ENCODE measurements around the gene EP300.
A peak's percentile ranks its signal among the peaks of the same experiment; 100 is the strongest.
"Not testable (repeated sequence)": the region's sequence is repeated elsewhere in the genome, so short reads cannot be mapped to it uniquely, and the experiment has no call there.

Gene EP300

DNA sequence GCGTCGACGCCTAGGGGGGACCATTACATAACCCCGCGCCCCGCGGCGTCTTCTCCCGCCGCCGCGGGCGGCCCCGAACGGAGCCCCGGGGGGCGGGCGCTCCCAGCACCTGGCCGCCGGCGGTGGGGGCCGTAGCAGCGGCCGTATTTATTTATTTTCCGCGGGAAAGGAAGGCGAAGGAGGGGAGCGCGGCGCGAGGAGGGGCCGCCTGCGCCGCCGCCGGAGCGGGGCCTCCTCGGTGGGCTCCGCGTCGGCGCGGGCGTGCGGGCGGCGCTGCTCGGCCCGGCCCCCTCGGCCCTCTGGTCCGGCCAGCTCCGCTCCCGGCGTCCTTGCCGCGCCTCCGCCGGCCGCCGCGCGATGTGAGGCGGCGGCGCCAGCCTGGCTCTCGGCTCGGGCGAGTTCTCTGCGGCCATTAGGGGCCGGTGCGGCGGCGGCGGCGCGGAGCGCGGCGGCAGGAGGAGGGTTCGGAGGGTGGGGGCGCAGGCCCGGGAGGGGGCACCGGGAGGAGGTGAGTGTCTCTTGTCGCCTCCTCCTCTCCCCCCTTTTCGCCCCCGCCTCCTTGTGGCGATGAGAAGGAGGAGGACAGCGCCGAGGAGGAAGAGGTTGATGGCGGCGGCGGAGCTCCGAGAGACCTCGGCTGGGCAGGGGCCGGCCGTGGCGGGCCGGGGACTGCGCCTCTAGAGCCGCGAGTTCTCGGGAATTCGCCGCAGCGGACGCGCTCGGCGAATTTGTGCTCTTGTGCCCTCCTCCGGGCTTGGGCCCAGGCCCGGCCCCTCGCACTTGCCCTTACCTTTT is at the start of gene EP300:
TSS of gene EP300 (plus strand) at position 570 of the 795 bp plus-strand sequence. CDS start 413 bp downstream, outside the sequence.
- DNase-seq (ENCODE audit: low read depth in 2 of 2, low spot score in 1 of 2) = peak; percentile 65 to 80

DNA sequence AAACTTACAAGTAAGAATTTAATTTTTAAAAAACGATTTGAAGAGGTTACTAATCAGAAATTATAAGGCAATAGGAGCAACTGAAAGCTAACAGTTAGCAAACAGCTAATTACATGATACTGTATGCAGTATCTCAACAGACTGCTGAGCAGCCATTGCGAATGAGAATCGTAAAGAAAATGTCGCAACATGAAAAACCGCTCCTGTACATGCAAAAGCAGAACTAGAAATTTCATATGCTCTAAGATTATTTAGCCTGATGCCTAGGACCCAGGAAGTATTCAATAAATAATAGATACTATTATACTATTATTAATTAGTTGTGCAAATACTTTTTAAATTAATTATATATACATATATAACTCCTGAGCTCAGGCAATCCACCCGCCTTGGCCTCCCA is 48.7 kb upstream of the EP300 start:
- no peak for DNase-seq (ENCODE audit: low read depth in 2 of 2, low spot score in 1 of 2)

DNA sequence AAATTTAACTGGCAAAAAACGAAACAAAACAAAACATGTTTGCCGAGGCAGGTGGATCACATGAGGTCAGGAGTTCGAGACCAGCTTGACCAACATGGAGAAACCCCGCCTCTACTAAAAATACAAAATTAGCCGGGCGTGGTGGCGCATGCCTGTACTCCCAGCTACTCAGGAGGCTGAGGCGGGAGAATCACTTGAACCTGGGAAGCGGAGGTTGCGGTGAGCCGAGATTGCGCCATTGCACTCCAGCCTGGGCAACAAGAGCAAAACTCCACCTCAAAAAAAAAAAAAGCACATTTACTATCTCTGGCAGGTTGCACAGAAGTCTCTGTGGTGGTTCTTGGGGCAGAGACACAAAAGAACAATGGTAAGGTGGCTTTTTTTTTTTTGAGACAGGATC is 46.8 kb upstream of the EP300 start:
- not testable (repeated sequence) for DNase-seq (ENCODE audit: low read depth in 2 of 2, low spot score in 1 of 2)

DNA sequence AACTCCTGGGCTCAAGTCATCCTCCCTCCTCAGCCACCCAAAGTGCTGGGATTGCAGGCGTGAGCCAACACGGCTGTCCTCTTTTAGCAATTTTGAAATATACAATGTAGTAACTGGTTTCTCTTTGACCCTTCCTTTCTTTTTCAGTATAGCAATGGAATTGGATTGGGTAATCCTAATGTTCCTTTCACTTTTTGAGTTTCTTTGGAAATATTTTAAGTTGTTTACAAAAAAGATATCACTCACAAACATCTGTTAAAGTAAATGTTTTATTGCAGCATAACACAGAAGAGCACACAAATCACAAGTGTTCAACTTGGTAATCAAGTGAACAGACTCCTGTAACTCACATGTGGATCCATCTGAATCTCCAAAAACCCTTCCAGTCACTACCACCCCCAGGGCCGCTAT is 44.6 kb upstream of the EP300 start:
- no peak for DNase-seq (ENCODE audit: low read depth in 2 of 2, low spot score in 1 of 2)

DNA sequence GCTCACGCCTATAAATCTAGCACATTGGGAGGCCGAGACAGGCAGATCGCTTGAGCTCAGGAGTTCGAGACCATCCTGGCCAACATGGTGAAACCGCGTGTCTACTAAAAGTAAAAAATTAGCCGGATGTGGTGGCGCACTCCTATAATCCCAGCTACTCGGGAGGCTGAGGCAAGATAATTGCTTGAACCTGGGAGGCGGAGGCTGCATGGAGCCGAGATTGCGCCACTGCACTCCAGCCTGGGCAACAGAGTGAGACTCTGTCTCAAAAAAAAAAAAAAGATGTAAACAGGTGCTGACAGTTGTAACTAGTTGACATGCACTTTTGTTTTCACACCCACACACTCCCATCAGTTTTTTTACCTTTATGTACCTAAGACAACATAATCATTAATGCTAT is 44.0 kb upstream of the EP300 start:
- not testable (repeated sequence) for DNase-seq (ENCODE audit: low read depth in 2 of 2, low spot score in 1 of 2)

DNA sequence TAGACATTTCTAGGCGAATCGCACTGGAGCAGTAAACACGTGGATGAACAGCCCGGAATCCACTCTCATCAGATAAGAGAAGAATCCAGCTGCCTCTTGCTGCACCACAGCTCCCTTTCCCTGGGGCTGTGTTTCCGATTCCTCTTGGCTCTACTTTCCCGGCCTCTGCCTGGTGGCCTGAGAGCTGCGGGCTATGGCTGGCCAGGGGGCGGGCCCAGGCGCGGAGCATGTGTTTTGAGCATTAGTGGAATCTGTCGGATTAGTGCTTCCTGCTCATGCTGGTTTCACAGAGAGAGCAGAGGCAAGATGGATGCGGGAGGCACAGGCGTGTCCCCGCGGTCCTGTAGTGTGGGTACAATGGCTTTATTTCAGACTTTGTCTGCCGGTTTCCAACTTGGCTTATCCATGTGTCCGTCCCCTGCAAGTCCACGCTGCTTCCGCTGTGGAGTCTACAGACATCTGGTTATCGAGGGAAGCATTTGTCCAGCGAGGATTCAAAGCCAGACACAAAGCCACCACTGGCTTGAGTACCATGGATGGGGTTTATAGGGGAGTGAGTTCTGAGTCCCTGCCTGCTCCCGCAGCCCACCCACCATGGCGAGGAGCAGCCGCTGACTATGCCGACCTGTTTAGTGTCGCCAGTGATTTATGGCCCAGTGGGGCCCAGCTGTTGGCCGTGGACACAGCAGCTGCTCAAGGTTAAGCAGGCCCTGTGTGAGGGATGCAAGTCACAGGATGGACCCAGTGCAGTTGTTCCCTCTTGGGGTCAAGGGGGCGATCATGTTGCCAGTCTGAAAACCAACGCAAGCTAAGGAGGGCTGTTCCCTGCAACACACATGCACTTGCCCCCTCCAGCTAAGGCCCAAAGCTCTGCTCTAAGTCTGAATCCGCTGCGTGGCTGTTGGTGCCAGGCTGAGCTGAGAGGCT is 43.3 kb upstream of the EP300 start:
- no peak for DNase-seq (ENCODE audit: low read depth in 2 of 2, low spot score in 1 of 2)

DNA sequence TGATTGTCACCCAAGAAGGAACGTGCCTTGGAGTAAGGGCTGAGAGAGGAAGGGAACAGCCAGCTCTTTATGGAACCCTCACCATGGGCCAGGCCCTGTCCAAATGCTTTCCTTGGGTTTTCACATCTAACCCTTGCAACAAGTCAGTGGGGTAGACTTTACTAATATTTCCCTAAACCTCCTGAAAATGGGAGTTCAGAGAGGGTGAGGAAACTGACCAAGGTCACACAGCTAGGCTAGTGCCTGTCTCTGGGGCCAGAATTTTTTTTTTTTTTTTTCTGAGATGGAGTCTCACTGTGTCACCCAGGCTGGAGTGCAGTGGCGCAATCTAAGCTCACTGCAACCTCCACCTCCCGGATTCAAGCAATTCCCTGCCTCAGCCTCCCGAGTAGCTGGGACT is 42.6 kb upstream of the EP300 start:
- DNase-seq (ENCODE audit: low read depth in 2 of 2, low spot score in 1 of 2) = not testable (repeated sequence)

DNA sequence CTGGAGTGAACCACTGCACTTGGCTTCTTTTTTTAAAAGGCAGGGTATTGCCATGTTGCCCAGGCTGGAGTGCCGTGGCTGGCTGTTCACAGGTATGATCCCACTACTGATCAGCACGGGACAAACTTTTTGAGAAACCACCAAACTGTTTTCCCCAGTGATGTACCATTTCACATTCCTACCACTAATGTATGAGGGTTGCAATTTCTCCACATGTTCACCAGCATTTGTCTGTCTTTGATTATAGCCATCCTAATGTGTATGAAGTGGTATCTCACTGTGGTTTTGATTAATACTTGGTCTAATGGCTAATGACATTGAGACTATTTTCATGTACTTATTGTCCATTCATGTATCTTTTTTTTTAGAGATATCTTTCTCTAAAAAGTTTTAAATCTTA is 41.5 kb upstream of the EP300 start:
- no peak for DNase-seq (ENCODE audit: low read depth in 2 of 2, low spot score in 1 of 2)

DNA sequence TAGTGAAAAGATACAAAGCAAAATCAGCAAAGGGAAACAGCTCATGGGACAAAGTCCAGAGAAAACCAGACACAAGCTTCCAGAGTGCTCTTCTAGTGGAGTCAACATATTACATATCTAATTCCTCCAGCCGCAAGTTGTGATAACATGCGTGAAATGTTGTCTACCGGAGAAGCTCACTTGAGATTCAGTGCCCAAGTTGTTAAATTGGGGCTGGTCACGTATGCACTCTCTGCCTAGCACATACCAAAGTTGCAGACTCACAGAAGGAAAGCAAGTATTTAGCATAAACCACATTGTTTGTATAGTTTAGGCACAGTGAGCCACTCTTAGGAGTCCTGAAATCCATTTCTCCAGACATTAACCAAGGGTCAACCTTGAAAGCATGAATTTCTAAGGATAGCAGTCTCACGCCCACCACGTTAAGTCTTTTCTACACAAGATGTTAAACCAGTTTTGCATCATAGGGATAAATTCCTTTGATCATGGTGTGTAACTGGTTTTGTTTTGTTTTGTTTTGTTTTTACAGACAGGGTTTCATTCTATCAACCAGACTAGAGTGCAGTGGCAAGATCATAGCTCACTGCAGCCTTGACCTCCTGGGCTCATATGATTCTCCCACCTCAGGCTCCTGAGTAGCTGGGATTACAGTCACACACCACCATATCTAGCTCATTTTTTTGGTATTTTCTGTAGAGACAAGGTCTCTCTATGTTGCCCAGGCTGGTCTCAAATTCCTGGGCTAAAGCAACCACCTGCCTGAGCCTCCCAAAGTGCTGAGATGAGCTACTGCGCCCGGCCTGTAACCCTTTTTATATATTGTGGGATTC is 39.5 kb upstream of the EP300 start:
- DNase-seq (ENCODE audit: low read depth in 2 of 2, low spot score in 1 of 2) = no peak

DNA sequence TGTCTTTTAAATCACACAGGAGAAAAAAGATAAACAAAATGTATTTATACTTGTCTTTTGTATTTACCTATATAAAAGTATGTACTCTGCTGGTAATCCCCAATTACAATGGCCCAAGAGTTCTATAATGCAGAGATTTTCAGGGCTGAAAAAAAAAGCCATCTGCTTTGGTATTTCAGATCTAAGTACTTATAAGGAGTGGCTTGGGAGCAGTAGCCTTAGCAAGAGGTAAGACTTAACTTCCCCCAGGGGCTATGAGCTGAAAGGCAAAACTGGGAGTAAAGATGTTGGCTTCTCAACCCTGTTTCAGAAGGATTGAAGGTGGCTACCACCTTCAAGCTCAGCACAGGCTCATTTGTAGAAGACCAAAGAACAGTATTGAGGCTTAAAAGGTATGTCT is 35.3 kb upstream of the EP300 start:
- DNase-seq (ENCODE audit: low read depth in 2 of 2, low spot score in 1 of 2) = no peak

DNA sequence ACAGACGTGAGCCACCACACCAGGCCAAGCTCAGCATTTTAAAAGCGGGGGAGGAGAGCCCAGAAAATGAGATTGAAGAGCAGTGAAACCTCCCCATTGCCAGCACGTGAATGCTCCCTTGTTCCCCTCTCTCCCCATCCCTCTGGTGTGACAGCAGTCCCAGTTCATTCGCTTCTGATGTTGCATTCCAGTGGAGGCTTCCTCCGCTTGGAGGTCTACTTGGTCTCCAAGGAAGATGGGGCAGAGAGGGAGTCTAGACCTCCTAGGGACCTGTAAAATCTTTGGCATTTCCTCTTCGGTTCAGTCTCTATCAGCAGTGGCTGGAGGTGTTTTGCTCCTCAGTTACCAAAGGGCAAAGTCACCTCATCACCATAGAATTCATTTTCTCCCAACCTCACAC is 30.2 kb upstream of the EP300 start:
- no peak for DNase-seq (ENCODE audit: low read depth in 2 of 2, low spot score in 1 of 2)

DNA sequence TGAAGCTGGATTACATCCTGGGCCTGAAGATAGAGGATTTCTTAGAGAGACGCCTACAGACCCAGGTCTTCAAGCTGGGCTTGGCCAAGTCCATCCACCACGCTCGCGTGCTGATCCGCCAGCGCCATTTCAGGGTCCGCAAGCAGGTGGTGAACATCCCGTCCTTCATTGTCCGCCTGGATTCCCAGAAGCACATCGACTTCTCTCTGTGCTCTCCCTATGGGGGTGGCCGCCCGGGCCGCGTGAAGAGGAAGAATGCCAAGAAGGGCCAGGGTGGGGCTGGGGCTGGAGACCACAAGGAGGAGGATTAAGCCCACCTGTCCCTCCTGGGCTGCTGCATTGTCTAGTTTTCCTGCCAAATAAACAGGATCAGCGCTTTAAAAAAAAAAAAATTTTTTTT is 28.1 kb upstream of the EP300 start:
- DNase-seq (ENCODE audit: low read depth in 2 of 2, low spot score in 1 of 2) = not testable (repeated sequence)

DNA sequence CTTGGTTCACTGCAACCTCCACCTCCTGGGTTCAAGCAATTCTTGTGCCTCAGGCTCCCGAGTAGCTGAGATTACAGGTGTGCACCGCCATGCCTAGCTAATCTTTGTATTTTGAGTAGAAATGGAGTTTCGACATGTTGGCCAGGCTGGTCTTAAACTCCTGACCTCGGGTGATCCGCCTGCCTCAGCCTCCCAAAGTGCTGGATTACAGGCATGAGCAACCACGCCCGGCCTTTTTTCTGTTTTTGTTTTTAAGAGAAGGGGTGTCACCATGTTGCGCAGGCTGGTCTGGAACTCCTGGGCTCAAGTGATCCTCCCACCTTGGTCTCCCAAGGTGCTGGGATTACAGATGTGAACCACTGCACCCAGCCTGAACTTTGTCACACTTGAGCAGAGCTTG is 26.1 kb upstream of the EP300 start:
- DNase-seq (ENCODE audit: low read depth in 2 of 2, low spot score in 1 of 2) = not testable (repeated sequence)

DNA sequence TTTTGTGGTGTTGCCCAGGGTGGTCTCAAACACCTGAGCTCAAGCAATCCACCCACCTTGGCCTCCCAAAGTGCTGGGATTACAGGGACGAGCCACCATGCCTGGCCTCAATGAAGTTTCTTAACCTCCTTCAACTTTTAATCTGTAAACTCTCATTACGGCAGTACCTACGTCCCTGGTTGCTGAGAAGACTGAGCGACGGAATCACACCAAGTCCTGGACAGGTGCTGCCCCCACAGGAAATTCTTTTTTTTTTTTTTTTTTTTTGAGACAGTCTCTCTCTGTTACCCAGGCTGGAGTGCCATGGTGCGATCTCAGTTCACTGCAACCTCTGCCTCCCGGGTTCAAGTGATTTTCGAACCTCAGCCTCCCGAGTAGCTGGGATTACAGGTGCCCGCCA is 24.4 kb upstream of the EP300 start:
- not testable (repeated sequence) for DNase-seq (ENCODE audit: low read depth in 2 of 2, low spot score in 1 of 2)

DNA sequence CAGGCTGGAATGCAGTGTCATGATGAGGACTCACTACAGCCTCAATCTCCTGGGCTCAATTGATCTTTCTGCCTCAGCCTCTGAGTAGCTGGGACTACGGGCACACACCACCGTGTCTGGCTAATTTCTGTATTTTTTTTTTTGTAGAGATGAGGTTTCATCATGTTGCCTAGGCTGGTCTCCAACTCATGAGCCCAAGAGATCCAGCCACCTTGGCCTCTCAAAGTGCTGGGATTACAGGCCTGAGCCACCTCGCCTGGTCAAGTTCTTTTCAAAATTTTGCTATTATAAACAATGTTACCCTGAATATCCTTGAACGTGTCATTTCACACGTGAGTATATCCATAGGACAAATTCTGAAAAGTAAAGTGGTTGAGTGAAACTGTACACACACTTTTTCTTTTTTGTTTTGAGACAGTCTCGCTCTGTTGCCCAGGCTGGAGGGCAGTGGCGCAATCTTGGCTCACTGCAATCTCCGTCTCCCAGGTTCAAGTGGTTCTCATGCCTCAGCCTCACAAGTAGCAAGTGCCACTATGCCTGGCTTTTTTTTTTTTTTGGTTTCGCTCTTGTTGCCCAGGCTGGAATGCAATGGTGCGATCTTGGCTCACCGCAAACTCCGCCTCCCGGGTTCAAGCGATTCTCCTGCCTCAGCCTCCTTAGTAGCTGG is 21.6 kb upstream of the EP300 start:
- no peak for DNase-seq (ENCODE audit: low read depth in 2 of 2, low spot score in 1 of 2)

DNA sequence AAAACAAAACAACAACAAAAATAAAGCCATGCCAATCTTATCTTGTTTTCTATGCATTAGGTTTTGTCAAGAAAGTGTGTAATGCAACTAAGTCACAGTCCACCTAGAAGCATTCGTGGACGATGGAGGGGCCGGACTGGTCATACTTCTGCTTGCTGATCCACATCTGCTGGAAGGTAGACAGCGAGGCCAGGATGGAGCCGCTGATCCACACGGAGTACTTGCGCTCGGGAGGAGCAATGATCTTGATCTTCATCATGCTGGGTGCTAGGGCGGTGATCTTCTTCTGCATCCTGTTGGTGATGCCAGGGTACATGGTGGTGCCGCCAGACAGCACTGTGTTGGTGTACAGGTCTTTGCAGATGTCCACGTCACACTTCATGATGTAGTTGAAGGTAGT is 18.3 kb upstream of the EP300 start:
- DNase-seq (ENCODE audit: low read depth in 2 of 2, low spot score in 1 of 2) = no peak

DNA sequence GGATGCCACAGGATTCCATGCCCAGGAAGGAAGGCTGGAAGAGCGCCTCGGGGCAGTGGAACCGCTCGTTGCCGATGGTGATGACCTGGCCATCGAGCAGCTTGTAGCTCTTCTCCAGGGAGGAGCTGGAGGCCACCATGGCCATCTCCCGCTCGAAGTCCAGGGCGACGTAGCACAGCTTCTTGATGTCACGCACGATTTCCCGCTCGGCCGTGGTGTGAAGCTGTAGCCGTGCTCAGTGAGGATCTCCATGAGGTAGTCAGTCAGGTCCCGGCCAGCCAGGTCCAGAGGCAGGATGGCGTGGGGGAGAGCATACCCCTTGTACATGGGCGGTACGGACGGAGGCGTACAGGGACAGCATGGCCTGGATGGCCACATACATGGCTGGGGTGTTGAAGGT is 17.9 kb upstream of the EP300 start:
- no peak for DNase-seq (ENCODE audit: low read depth in 2 of 2, low spot score in 1 of 2)

DNA sequence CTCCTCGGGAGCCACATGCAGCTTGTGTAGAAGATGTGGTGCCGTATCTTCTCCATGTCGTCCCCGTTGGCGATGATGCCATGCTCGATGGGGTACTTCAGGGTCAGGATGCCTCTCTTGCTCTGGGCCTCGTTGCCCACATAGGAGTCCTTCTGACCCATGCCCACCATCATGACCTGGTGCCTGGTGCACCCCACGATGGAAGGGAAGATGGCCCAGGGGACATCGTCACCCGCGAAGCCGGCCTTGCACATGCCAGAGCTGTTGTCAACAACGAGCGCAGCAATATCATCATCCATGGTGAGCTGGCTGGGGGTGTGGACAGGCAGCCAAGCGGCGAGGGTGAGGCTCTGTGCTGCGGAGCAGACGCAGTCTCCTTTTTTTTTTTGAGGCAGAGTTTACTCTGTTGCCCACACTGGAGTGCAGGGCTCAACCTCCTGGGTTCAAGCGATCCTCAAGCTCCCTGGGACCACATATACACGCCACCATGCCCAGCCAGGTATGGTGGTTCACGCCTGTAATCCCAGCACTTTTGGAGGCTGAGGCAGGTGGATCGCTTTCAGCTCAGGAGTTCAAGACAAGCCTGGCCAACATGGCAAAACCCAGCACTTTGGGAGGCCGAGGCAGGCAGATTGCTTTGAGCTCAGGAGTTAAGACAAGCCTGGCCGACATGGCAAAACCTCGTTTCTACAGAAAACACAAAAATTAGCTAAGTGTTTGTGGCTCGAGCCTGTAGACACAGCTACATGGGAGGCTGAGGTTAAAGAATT is 17.3 kb upstream of the EP300 start:
- DNase-seq (ENCODE audit: low read depth in 2 of 2, low spot score in 1 of 2) = no peak

DNA sequence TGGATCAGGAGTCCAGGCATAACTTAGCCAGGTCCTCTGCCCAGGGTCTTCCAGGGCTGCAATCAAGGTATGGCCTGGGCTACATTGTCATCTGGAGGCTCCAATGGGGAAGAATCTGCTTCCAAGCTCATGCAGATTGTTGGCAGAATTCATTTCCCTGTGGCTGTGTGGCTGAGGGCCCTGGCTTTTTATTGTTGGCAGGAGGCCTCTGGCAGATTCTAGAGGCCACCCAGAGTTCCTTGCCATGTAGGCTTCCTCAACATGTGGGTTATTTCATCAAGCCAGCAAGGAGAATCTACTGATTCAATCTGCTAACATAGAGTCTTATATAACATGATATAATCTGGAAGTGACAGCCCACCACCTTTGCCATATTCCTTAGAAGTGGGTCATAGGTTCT is 16.4 kb upstream of the EP300 start:
- DNase-seq (ENCODE audit: low read depth in 2 of 2, low spot score in 1 of 2) = no peak

DNA sequence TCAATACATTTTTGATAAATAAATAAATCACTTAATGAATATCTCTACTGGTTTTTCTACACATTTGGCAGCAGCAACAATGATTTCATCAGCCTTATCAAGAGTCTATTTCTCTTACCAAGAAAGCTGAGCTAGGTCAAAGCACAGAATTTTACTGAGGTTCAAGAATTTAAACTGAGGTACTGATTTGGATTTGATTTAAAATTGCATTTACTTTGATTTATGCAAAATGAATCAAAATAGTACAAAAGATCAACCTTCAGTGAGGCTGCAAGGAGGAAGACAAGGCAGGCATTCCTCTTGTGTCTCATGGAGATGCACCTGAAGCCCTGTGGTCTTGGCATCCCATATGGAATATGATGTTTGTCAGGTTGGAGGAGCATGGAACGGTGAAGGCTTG is 15.5 kb upstream of the EP300 start:
- no peak for DNase-seq (ENCODE audit: low read depth in 2 of 2, low spot score in 1 of 2)
